DND-41 (cell line): ENCODE measurements around the gene RYR3.

Experiments used
- EZH2 ChIP-seq: IDR thresholded peaks from 3 replicates; pipeline ENCODE4 v1.6.1; 2012; ENCODE audit warnings: borderline replicate concordance, low read depth, mild to moderate bottlenecking, moderate library complexity, low read length, inconsistent platforms; ENCODE audit not compliant: severe bottlenecking
- TF ChIP-seq, protein P1 (sequence below): IDR thresholded peaks from 2 replicates; pipeline ENCODE4 v1.5.1; 2012; ENCODE audit warnings: borderline replicate concordance, low read length, moderate library complexity, mild to moderate bottlenecking; ENCODE audit not compliant: poor library complexity, severe bottlenecking; ENCODE audit errors: extremely low read depth

GRCh38 chr15:33382491-33382890 is 71.7 kb downstream of the RYR3 start:
- TF ChIP-seq, protein P1, sequence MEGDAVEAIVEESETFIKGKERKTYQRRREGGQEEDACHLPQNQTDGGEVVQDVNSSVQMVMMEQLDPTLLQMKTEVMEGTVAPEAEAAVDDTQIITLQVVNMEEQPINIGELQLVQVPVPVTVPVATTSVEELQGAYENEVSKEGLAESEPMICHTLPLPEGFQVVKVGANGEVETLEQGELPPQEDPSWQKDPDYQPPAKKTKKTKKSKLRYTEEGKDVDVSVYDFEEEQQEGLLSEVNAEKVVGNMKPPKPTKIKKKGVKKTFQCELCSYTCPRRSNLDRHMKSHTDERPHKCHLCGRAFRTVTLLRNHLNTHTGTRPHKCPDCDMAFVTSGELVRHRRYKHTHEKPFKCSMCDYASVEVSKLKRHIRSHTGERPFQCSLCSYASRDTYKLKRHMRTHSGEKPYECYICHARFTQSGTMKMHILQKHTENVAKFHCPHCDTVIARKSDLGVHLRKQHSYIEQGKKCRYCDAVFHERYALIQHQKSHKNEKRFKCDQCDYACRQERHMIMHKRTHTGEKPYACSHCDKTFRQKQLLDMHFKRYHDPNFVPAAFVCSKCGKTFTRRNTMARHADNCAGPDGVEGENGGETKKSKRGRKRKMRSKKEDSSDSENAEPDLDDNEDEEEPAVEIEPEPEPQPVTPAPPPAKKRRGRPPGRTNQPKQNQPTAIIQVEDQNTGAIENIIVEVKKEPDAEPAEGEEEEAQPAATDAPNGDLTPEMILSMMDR = no peak
- TF ChIP-seq EZH2 = no peak
